ENCODE results near the gene DBNL.
"Not testable (repeated sequence)": the region's sequence is repeated elsewhere in the genome, so short reads cannot be mapped to it uniquely, and the experiment has no call there.

- not testable (repeated sequence) for TF ChIP-seq CTCF (IDR thresholded peaks at IDR 0.05); POLR2A (IDR thresholded peaks at IDR 0.05); POLR2AphosphoS5 (IDR thresholded peaks at IDR 0.05; ENCODE audit: insufficient read depth in 1 of 2, low read depth in 1 of 2)
Measured at GRCh38 chr7:43997532-43997931, 47.0 kb upstream of the DBNL start, which contains the start of gene SPDYE1.
